ENCODE measurements around the gene MKNK2. TPM values are rescaled to one million over a fixed set of nuclear protein-coding genes. Genes with fewer than 3 reads are reported as not detected.

Gene MKNK2
- total RNA-seq, 3 donors from 2014 or later: 94.7 to 170 (median 97.0) TPM

- H3K4me1 ChIP-seq: peaks cover 25 to 36% of the 10 kb centered on the region in 2 donors
- peak overlapping the region; percentile 96 to 99 for H3K27ac ChIP-seq
- H3K4me3 ChIP-seq: peak overlapping the region in 1 of 3 donors; percentile 63
- no peaks in the 10 kb centered on the region for H3K36me3 ChIP-seq
- TF ChIP-seq CTCF (IDR thresholded peaks at IDR 0.05) (no peak), POLR2A (IDR thresholded peaks at IDR 0.05) (no peak), POLR2AphosphoS5 (IDR thresholded peaks at IDR 0.05) (no peak)
- H3K27me3 ChIP-seq: no peaks in the 10 kb centered on the region
- no peak for DNase-seq (ENCODE audit: low spot score in 2 of 2)
- intact Hi-C loops (cut with DNase I; ENCODE audit: low total_unique reads): no loop called here
- peaks cover under 1 to 2% of the 10 kb centered on the region in 2 donors for H3K9me3 ChIP-seq
These were observed 10.2 kb downstream of the MKNK2 start for GRCh38 chr19:2040647-2041432.

- no peak overlapping the region for H3K4me3 ChIP-seq
- peaks cover 20 to 29% of the 10 kb centered on the region in 2 donors for H3K4me1 ChIP-seq
- intact Hi-C loops (cut with DNase I; ENCODE audit: low total_unique reads): no loop called here
- no peaks in the 10 kb centered on the region for H3K27me3 ChIP-seq
- DNase-seq (ENCODE audit: low spot score in 2 of 2): no peak
- peaks cover 7 to 8% of the 10 kb centered on the region in 2 donors for H3K9me3 ChIP-seq
- peak overlapping the region; percentile 96 to 99 for H3K27ac ChIP-seq
- TF ChIP-seq POLR2A (IDR thresholded peaks at IDR 0.05) (no peak), POLR2AphosphoS5 (IDR thresholded peaks at IDR 0.05) (no peak), CTCF (IDR thresholded peaks at IDR 0.05) (no peak)
- H3K36me3 ChIP-seq: no peaks in the 10 kb centered on the region
These were observed 10.9 kb downstream of the MKNK2 start for GRCh38 chr19:2039959-2040646.

- Histone ChIP-seq H3K36me3 (no peaks in the 10 kb centered on the region), H3K9me3 (peaks cover 7 to 10% of the 10 kb centered on the region in 2 donors), H3K27me3 (no peaks in the 10 kb centered on the region), H3K4me1 (peaks cover 18 to 21% of the 10 kb centered on the region in 2 donors), H3K27ac (peak overlapping the region; percentile 96 to 99), H3K4me3 (no peak overlapping the region)
- no peak for DNase-seq (ENCODE audit: low spot score in 2 of 2)
- TF ChIP-seq POLR2A (IDR thresholded peaks at IDR 0.05) (no peak), POLR2AphosphoS5 (IDR thresholded peaks at IDR 0.05) (no peak), CTCF (IDR thresholded peaks at IDR 0.05) (no peak)
- intact Hi-C loops (cut with DNase I; ENCODE audit: low total_unique reads): no loop called here
These were observed 11.7 kb downstream of the MKNK2 start for GRCh38 chr19:2039089-2039958.

- no peaks in the 10 kb centered on the region for H3K27me3 ChIP-seq
- intact Hi-C loops (cut with DNase I; ENCODE audit: low total_unique reads): no loop called here
- H3K4me3 ChIP-seq: no peak overlapping the region
- peak overlapping the region; percentile 21 to 26 for H3K27ac ChIP-seq
- peaks cover 7 to 10% of the 10 kb centered on the region in 2 donors for H3K9me3 ChIP-seq
- H3K4me1 ChIP-seq: peaks cover 17 to 20% of the 10 kb centered on the region in 2 donors
- no peaks in the 10 kb centered on the region for H3K36me3 ChIP-seq
- DNase-seq (ENCODE audit: low spot score in 2 of 2): no peak
- TF ChIP-seq POLR2AphosphoS5 (IDR thresholded peaks at IDR 0.05): no peak
- TF ChIP-seq CTCF (IDR thresholded peaks at IDR 0.05): no peak
- TF ChIP-seq POLR2A (IDR thresholded peaks at IDR 0.05): no peak
These were observed 12.6 kb downstream of the MKNK2 start for GRCh38 chr19:2038284-2039088.

Data from breast epithelium (tissue), 4 donors.